ENCODE data around the gene YY2. TPM values are rescaled to one million over a fixed set of nuclear protein-coding genes. Genes with fewer than 3 reads are reported as not detected.
A peak's percentile ranks its signal among the peaks of the same experiment; 100 is the strongest.
"Not testable (repeated sequence)": the region's sequence is repeated elsewhere in the genome, so short reads cannot be mapped to it uniquely, and the experiment has no call there.

The YY2 gene
- 0.94 TPM for total RNA-seq

DNA sequence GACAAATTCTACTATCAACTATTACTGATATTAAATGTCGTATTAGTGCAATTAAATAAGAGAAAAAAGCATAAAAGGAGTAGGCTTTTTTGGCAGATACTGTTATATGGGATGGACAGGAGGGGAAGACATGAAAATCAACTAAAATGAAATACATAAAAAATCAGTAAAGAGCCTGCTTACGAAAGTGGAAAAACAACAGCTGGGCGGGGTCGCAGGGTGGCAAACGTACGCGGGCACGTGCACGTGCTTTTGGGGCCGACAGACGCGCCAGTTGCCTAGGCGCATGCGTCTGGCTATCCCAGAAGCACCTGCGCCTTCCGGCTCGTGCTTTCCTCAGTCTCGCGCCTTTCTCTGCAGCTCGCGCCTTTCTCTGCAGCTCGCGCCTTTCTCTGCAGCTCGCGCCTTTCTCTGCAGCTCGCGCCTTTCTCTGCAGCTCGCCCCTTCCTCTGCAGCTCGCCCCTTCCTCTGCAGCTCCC is at the start of gene YY2:
YY2 (plus strand) TSS at position 51 of the 479 bp plus-strand sequence. CDS start 498 bp downstream, outside the sequence.
- DNase-seq, result no peak

DNA sequence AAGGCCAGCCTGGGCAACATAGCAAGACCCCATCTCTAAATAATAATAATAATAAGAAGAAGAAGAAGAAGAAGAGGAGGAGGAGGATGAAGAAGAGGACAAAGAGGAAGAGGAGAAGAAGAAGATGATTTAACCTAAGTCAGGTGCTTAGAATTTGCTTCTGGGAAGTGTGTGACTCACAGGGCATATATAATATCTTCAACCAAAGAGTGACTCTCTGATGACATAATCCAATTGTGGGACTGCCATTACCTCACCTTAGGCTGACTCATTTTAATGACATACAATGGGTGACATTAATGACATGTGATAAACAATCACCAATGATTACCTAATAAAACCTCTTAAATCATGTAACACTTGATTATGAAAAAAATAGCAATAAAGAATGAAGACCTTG is 49.1 kb upstream of the YY2 start:
- DNase-seq, result no peak

DNA sequence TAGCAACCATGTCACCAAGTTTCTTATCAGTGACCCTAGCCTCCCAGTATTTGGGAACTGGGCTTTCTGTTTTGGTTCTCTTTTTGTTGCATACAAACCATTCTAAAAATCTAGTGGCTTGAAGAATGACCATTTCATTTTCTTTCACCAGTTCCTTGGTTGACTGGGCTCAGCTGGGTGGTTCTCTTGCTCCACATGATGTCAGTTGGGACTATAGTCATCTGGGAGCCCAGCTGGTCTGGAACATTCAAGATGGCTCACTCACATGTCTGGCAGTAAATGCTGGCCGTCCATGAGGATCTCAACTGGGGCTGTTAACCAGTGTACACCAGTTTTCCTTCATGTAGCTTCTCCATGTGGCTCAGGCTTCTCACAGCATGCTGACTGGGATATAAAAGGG is 44.0 kb upstream of the YY2 start:
- DNase-seq, result no peak

DNA sequence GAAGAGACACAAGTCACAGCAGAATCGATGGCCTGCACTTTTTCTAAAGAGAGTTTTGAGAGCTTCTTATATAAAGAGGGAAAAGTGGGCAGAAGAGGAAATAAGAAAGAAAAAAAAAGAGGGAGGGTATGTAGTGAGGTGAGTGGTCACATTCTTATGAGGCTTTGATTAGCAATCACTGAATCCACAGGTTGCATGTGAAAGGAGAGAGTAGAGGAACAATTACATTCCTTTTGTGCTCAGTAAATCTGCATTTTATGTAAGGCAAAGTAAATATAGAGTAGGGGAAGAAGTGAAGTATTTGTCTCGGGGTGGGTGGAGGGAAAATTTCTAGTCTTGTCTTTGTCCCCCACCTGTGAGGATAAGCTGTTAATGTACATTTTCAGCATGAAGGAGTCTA is 43.2 kb upstream of the YY2 start:
- no peak for DNase-seq

DNA sequence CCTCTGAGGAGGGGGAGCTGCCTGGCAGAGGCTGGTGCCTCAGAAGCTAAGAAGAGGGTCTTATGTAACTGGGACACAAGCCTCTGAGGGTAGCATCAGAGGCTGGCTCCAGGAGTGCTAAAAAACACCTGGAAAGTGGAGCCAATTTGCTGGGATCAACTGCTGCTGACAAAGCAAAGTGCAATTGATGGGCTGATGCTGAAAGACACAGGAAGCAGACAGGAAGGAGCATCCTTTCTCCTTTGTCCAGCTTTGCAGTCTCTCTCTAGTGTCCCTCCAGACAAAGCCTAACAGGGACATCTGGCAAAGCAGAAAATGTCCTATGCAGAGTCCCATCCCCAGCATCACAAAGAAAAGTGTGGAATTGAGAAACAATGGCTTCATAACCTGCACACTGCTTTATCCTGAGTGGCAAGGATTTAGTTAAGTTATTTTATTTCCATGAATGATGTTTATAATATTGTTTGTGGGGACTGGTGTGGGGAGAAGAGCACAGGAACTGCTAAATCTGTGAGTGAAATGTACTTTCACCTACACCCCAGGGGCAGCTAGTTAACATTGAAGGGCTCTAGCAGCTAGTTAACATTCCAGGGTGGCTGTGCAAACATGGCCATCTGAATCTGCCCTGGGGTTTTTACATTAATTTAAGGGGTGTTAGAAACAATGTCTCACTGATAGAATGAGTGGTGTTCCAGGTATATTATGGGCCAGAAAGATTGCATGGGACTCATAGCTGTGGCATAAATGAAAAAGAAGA is 42.0 kb upstream of the YY2 start:
- no peak for DNase-seq

DNA sequence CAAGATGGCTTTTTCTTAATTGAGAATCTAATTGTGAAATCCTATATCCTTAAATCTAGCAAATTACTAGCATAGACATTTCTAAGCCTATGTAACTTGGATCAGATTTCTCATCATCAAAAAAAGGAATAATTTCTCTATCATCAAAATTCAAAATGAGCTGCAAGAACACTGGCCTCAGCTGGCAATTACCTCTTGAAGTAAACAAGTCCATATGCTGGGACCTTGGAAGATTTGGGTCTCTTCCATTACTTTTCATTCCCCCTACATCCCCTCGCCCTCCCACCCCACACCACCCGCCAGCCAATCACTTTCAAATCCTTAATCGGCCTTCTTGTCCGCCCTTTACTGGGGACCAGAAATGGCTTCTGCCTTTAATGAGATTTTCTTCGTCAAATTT is 39.7 kb upstream of the YY2 start:
- no peak for DNase-seq

DNA sequence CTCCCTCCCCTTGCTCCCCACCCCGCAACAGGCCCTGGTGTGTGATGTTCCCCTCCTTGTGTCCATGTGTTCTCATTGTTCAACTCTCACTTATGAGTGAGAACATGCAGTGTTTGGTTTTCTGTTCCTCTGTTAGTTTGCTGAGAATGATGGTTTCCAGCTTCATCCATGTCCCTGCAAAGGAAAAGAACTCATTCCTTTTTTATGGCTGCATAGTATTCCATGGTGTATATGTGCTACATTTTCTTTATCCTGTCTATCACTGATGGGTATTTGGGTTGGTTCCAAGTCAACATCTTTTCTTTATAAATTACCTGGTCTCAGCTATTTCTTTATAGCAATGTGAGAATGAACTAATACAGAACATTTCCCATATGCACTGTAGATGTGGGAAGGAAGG is 35.6 kb upstream of the YY2 start:
- not testable (repeated sequence) for DNase-seq

DNA sequence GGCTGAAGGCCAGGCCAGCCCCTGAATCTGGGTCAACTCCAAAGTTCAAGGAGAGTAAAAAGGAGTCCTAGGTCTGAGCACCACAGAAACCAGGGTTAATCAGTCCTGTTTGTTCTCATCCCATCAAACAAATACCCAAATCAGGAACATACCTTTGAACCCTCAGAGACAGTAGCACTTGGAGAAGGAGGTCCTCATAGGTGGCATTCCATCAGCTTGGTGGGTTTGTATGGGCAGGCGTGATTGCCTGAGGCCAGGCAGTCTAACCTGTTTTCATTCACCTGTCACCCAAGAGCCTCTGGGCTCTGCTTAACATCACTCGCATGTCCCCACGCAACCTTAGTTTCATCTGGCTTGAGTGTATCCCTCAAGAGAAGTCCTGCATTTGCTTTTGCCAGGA is 33.9 kb upstream of the YY2 start:
- DNase-seq, result no peak

DNA sequence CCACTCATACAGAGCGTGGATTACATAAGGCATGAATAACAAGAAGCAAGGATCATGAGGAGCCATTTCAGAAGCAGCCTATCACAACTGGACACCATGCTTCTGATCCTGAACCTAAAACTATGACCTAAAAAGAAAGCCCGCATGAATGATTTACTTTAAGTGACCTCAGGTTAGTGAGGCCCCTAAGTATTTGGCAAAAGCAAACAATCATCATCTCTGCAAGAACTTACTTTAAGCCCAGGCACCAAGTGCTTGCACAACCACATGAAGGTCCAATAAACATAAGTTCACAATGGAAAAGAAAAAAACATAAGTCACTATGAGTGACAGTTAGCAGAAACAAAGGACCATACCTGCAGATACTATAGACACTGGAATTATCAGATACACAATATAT is 24.3 kb upstream of the YY2 start:
- no peak for DNase-seq

DNA sequence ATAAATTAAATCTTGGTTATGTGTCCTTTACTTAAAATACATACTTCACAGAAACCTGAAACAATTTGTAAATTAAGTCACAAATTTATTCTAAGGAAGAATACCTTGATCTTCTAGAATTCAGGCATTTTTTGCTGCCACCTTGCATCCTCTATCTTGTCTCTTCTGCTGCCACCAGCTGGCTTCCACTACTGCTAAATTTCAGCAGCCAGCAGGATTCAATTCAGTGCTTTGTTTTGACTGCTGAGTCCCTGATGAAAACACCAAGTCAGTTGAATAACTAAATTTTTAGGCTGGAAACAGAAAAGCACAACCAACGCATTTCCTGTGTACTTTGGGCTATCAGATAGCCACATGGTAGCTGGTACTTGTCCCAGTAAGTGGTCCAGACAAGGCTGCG is 18.7 kb upstream of the YY2 start:
- peak; percentile 2 for DNase-seq

DNA sequence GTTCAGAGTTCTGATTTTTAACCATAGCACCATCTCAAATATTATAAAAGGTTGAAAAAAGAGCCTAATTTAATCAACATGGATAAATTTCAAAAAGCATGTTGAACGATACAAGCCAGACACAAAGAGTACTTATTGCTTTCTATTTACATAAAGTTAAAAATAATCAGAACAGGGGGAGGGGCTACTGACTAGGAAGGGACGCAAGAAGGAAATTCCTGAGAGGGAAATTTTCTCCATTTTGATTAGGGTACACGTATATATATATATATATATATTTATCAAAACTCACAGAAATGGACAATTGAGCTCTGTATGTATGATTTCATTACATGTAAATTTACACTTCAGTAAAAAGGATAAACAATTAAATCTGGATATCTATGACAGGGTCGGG is 16.9 kb upstream of the YY2 start:
- DNase-seq, result no peak

DNA sequence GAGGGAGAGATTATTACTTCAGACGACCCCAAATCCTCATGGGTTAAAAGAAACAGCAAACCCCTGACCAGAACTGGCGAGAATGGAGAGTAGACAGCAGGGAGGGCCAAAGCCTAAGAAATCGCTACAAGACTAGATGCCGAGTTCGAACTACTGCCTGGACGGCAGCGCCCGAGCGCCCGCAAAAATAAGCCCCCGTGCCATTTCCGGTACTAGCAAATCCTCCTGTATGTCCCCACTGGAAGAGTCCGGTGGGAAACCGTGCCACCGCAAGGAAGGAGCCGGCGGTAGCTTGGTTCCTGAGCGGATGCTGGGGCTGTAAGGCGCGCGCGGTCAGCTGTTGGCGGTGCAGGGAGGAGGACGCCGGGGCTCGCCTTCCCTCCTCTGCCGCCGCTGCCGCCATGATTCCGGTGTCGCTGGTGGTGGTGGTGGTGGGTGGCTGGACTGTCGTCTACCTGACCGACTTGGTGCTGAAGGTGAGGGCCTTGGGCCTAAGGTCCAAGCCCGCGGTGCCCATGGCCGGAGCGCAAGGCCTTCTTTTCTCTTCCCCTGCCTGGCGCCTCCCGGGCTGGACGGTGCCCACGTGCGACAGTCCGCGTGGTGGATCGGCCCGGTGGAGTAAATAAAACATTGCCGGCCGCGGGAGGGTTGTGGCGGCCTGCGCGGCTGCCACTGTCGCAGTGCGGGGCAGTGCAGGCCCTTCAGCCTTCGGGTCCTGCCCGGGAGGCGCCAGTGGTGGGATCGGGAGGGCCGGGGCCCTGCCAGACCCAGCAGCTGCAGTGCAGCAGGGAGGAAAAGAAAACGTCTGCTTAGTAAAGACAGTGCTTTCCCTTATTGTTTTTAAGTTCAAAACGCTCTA is 16.2 kb upstream of the YY2 start, which contains the start of gene MBTPS2:
MBTPS2 (plus strand) TSS at position 284 of the 859 bp plus-strand sequence; CDS start at position 402, 118 bp downstream.
- peak; percentile 72 for DNase-seq

DNA sequence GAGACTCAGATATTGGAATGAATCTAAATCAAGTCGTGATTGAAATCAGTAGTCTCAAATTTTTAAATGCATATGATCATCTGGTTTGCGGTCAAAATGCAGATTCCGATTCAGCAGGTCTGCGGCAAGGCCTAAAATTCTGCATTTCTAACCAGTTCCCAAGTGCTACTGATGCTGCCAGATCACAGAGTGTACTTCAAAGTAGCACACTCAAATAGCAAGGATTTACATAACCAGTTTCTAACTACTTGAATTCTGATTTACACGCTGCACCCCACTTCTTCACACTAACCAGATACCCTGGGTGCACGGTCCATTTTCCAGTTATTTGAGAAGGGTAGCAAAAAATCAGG is 15.6 kb upstream of the YY2 start:
- no peak for DNase-seq

DNA sequence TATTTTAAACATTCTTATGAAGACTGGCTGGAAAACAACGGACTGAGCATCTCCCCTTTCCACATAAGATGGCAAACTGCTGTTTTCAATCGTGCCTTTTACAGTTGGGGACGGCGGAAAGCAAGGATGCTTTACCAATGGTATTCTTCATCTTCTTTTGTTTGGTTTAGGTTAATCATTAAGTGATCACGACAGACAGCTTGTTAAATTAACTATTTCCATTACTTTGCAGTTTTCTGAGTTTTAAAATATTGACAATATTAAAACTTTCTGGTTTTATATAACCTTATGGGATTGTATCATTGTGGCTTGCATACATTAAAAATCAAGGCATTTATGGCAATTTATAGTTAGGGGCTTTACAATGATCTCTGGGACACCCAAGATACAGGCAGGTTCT is 12.6 kb upstream of the YY2 start:
- no peak for DNase-seq

DNA sequence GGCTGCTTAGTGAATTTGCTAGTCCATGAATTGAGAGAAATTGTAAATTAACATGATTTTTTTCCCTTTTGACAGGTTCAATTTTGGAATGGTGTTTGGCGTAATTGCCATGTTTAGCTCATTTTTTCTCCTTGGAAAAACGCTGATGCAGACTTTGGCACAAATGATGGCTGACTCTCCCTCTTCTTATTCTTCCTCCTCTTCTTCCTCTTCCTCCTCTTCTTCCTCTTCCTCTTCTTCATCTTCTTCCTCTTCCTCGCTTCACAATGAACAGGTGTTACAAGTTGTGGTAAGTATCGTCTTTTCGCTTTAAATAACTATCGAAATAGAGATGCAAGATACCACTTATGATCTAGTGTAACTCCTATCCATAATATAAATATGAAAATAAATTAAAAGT is 10.7 kb upstream of the YY2 start:
- DNase-seq, result no peak

DNA sequence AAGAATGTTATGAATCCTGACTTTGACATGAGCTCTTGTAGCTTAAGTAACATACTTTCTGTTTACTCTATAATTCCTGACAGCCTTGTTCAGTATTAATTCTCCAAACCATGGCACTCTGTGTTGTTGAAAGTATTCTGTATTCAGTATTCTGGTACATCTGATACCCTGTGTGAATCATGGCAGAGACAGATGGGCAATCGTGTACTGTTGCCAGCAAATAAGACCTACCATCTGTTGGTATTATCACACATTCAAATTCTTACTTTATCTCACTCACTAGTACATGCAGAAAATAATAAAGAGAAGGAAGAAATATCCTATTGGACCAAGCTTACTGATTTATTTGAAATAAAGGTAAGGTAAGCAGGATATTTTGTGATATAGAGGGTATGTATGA is 8.4 kb upstream of the YY2 start:
- no peak for DNase-seq

DNA sequence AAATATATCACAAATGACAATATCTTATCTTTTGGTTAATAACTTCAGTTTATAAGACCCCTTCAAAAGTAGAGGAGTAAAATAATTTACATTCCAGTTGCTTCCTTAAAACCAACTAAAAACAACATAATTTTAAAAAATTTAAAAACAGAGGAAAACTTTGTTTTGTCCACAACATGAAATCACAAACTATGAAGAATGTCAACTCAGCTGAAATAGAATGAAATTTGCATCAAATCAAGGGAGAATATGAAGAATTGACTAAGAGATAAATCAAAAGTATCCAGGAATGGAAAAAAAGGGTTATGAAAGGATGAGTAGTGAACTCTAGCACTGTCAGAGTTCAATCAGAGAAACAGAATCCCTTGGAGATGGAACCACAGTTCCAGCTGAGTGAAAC is 2.2 kb upstream of the YY2 start:
- DNase-seq, result no peak

DNA sequence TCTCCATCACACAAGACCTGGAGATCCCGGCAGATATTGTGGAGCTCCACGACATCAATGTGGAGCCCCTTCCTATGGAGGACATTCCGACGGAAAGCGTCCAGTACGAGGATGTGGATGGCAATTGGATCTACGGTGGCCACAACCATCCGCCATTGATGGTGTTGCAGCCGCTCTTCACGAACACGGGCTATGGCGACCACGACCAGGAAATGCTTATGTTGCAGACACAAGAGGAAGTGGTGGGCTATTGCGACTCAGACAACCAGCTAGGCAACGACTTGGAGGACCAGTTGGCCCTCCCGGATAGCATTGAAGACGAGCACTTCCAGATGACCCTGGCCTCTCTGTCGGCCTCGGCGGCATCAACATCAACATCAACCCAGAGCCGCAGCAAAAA is 717 bp downstream of the YY2 start:
- DNase-seq, result no peak

DNA sequence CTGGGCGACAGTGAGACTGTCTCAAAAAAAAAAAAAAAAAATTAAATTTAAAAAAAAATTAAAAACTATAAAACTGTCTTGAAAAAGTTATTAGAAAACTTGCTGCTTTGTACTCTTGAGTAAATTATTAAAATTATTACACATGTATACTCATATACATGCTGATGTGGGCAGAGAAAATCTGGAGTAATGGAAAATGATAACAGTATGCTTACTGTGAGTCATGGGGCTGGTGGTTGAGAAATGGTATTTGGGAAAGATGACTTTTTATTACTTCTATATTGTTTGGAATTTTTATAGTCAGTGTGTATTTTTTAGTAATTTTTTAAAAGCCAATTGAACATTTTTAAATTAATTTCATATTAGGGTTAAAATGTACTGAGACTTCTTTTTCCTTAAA is 7.5 kb downstream of the YY2 start:
- DNase-seq, result no peak

DNA sequence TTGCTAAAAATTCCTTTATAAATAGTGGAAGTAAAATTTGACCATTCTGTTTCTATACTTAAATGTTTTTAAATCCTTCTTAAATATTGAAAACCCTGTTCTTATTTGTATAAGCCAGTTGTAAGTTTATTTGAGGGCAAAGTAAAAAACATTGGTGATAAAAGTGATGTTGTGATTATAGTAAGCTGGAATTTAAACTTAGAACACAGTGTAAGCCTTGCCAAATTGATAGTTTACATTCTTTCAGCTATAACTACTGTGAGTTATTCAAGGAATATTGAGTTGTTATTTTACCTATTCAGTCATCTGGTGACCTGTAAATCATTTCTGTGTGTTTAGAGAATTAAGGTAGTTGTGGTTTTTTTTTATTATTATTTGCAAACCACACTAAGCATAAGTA is 9.6 kb downstream of the YY2 start:
- DNase-seq, result no peak

DNA sequence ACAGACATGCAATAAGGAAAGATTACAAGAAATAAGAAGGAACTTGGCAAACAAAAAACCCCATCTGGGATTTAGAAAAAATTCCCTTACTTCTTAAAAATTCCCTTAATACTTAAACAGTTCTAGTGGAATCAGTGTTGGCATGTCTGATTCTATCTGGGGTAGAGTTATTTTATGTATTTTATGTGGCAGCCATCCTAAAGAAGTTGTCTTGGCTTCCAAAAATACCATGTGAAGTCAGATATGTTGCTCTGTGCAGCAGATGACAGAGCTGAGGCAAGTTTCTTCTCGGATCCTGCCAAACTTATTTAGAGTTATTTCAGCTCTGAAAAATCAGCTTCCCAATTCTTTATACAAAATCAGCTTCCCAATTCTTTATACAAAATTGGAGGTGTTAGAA is 14.7 kb downstream of the YY2 start:
- DNase-seq, result no peak

DNA sequence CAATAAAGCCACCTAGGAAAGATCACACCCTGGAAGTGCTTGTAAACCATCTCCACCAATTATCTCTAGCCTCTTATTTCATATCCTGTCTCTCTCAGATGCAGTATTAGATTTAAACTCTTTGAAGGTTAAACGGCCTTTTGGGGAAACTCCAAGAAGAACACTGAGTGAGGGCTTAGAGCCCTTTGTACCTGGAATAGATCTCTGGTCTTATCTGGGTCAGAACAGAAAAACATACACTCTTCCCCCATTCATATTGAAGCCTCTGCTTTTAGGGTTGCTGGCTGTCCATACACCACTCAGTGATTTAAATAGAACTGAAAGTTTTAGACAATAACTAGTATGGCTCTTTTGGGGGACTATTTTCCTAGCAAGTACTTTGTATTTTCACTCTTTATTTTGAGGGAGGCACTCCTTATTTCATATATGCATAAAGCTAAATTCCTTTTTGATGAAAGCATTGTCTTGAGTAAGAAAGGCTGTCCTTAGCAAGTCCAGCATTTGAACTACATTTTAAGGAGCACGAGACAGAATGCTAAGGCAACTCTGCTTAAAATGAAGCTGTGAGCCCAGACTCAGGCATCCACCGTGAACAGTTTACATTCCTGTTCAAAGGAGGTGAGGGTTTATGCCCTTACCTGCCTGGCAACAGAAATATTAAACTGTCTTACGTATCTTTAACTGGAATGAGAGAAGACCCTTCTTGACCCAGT is 17.4 kb downstream of the YY2 start:
- no peak for DNase-seq

DNA sequence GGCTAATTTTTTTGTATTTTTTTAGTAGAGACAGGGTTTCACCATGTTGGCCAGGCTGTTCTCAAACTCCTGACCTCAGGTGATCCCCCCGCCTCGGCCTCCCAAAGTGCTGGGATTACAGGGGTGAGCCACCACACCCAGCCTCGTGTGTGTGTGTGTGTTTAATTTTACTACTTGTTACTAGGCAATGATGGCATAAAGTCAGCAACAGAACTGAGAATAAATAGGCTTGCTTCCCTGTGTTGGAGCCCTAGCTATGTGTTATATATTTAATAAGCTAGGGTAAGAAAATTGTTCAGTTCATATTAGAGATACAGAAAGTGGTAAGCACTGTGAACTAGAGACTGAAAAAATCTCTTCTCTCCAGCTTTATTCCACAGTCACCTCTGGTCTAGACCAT is 18.4 kb downstream of the YY2 start:
- not testable (repeated sequence) for DNase-seq
